Central memory CD8-positive, alpha-beta T cell (primary cell): ENCODE results near the gene CGA.
"Not testable (repeated sequence)": the region's sequence is repeated elsewhere in the genome, so short reads cannot be mapped to it uniquely, and the experiment has no call there.

ENCODE experiments used
- ATAC-seq: fragments of 150-1000 bp; cut with Tn5 transposase; replicated peaks from 2 replicates; pipeline ENCODE4 v1.10.0; 2022; ENCODE audit warnings: mild to moderate bottlenecking, moderate FRiP score, moderate number of reproducible peaks; ENCODE audit not compliant: poor library complexity, severe bottlenecking; ENCODE audit errors: extremely low read depth
- DNase-seq, 2 donors: peaks; one replicate each; pipeline ENCODE4 v3.0.0; 2021; ENCODE audit warnings: low spot score in 2 of 2
- H3K27ac Mint-ChIP-seq: one replicate; pipeline ENCODE4 v1.8.0; 2022; ENCODE audit warnings: low read depth, mild to moderate bottlenecking, moderate library complexity, mixed read lengths
- H3K27me3 Mint-ChIP-seq: one replicate; pipeline ENCODE4 v1.8.0; 2022; ENCODE audit warnings: mixed read lengths
- H3K36me3 Mint-ChIP-seq: one replicate; pipeline ENCODE4 v1.8.0; 2022; ENCODE audit warnings: mild to moderate bottlenecking, moderate library complexity, mixed read lengths; ENCODE audit not compliant: insufficient read depth
- H3K4me1 Mint-ChIP-seq: one replicate; pipeline ENCODE4 v1.8.0; 2022; ENCODE audit warnings: mixed read lengths
- H3K4me3 Mint-ChIP-seq: one replicate; pipeline ENCODE4 v1.8.0; 2022; ENCODE audit warnings: mild to moderate bottlenecking, moderate library complexity, mixed read lengths
- H3K9me3 Mint-ChIP-seq: one replicate; pipeline ENCODE4 v1.8.0; 2022; ENCODE audit warnings: mixed read lengths

CGA gene

DNA sequence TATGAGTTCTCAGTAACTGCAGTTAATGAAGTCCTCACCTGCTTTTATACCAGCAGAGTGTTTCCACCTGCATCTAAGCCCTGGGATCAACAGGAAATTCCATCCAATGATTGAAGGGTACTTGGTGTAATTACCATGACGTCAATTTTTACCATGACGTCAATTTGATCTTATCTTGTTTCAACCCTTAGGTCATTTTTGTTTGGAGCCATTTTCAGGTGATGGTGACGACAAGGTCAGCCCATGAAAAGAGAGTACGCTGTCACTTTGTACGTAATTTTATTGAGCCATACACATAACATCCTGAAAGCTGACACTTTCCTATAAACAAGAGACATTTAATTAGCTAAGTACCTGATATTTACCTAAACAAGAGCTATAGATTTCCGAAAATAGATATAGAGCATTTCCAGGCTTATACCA is at the start of gene CGA:
CGA (minus strand) TSS at position 20 of the 423 bp plus-strand sequence. CDS start 6,906 bp downstream, outside the sequence.
- H3K36me3 Mint-ChIP-seq = no peaks in the 10 kb centered on the region
- H3K4me1 Mint-ChIP-seq = no peaks in the 10 kb centered on the region
- H3K27me3 Mint-ChIP-seq = peaks cover 41% of the 10 kb centered on the region
- no peak for ATAC-seq
- H3K9me3 Mint-ChIP-seq = no peaks in the 10 kb centered on the region
- H3K4me3 Mint-ChIP-seq = no peak within 1 kb of the TSS
- no peak within 1 kb of the TSS for H3K27ac Mint-ChIP-seq
- no peak for DNase-seq

DNA sequence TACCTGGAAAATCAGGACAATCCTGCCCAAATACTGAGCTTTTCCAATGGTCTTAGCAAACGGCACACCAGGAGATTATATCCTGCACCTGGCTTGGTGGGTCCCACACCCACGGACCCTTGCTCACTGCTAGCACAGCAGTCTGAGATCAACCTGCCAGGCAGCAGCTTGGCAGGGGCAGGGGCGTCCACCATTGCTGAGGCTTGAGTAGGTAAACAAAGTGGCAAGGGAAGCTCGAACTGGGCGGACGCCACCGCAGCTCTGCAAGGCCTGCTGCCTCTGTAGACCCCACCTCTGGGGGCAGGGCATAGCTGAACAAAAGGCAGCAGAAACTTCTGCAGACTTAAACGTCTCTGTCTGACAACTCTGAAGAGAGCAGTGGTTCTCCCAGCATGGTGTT is 45.0 kb upstream of the CGA start:
- not testable (repeated sequence) for H3K4me1 Mint-ChIP-seq, DNase-seq, H3K27ac Mint-ChIP-seq, H3K4me3 Mint-ChIP-seq, H3K9me3 Mint-ChIP-seq, ATAC-seq, H3K36me3 Mint-ChIP-seq
- peaks cover 19% of the 10 kb centered on the region for H3K27me3 Mint-ChIP-seq

DNA sequence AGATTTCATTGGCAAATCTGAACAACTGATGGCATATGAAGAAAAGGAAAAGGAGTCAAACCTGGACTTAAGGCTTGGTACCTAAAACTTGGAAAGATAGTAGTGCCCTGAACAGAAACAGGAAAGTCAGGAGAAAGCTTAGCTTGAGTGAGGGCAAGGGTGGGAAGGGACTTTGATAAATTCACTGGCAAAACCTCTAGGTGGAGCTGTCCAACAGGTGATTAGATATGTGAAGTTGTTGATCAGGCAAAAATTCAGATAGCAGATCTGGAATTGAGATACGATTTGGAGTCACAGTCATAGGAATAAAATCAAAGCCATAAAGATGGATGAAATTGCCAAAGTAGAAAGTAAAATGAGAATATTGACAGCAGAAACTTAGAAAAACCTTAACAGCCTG is 44.3 kb upstream of the CGA start:
- H3K36me3 Mint-ChIP-seq = no peaks in the 10 kb centered on the region
- no peak overlapping the region for H3K4me3 Mint-ChIP-seq
- H3K27me3 Mint-ChIP-seq = peaks cover 19% of the 10 kb centered on the region
- ATAC-seq (no peak), DNase-seq (peak in 1 of 2 donors; percentile 38)
- H3K4me1 Mint-ChIP-seq = peaks cover 6% of the 10 kb centered on the region
- H3K9me3 Mint-ChIP-seq = no peaks in the 10 kb centered on the region
- no peak overlapping the region for H3K27ac Mint-ChIP-seq

DNA sequence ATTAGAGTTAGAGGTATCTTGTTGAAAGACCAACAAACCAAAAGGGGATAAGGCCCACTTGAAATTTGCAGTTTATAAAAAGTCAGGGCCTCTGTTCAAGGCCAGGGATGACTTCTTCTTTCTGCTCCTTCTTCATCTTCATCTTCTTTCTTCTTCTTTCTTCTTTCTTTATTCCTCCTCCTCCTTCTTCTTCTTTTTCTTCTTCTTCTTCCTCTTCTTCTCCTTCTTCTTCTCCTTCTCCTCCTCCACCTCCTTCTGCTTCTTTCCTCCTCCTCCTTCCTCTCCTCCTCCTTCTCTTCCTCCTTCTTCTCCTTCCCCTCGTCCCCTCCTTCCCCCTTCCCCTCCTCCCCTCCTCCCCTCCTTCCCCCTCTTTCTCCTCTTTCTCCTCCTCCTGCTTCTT is 42.1 kb upstream of the CGA start:
- no peak for ATAC-seq
- DNase-seq = no peak
- no peak overlapping the region for H3K4me3 Mint-ChIP-seq
- H3K4me1 Mint-ChIP-seq = peaks cover 6% of the 10 kb centered on the region
- no peaks in the 10 kb centered on the region for H3K36me3 Mint-ChIP-seq
- H3K27ac Mint-ChIP-seq = no peak overlapping the region
- no peaks in the 10 kb centered on the region for H3K9me3 Mint-ChIP-seq
- peaks cover 19% of the 10 kb centered on the region for H3K27me3 Mint-ChIP-seq

DNA sequence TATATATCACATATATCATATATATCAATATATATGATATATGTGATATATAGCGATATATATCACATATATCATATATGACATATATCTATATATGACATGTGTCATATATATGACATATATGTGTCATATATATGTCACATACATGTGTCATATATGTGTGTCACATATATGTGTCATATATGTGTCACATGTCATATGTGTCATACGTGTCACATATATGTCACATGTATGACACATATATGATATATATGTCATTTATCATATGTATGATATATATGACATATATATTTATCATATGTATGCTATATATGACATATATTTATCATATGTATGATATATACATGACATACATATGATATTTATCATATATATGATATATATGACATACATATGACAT is 32.8 kb upstream of the CGA start:
- Mint-ChIP-seq H3K27ac (no peak overlapping the region), H3K4me1 (no peaks in the 10 kb centered on the region), H3K27me3 (peaks cover 21% of the 10 kb centered on the region), H3K4me3 (no peak overlapping the region), H3K36me3 (no peaks in the 10 kb centered on the region), H3K9me3 (no peaks in the 10 kb centered on the region)
- no peak for DNase-seq
- ATAC-seq = no peak

DNA sequence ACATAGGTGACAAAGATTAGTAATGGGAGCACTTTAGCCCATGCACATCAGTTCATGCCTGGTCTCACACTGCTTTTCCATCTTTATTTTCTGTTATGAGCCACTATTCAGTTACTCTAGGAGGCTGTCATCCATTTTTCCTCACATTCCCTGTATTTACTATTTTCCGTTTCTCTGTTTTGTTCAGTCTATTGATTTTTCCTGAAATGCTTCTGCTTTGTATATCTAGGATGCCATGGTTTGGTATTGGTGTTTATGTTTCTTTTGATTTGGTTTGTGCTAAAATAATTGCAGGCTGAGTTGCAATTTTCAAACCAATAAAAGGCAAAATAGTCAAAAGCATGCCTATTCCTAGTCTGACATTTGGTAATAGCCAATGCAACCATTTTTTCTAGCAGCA is 31.6 kb upstream of the CGA start:
- H3K27ac Mint-ChIP-seq = no peak overlapping the region
- H3K4me3 Mint-ChIP-seq = no peak overlapping the region
- H3K4me1 Mint-ChIP-seq = no peaks in the 10 kb centered on the region
- no peaks in the 10 kb centered on the region for H3K36me3 Mint-ChIP-seq
- H3K27me3 Mint-ChIP-seq = peaks cover 34% of the 10 kb centered on the region
- H3K9me3 Mint-ChIP-seq = no peaks in the 10 kb centered on the region
- no peak for ATAC-seq
- no peak for DNase-seq

DNA sequence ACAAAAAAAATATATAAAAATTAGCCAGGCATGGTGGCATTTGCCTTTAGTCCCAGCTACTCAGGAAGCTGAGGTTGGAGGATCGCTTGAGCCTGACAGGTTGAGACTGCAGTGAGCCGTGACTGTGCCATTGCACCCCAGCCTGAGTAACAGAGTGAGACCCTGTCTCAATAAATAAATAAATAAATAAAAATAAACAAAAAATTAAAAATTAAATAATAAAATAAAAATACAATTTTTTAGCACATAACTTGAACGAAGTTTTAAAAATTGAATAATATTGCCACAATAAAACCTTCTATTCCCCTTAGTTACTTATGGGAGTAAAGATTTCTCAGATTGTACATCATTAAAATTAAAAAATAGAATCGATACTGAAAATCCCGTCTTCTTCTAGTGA is 29.2 kb upstream of the CGA start:
- no peak overlapping the region for H3K27ac Mint-ChIP-seq
- H3K27me3 Mint-ChIP-seq = peaks cover 37% of the 10 kb centered on the region
- ATAC-seq (no peak), DNase-seq (no peak)
- no peaks in the 10 kb centered on the region for H3K36me3 Mint-ChIP-seq
- H3K4me1 Mint-ChIP-seq = no peaks in the 10 kb centered on the region
- H3K4me3 Mint-ChIP-seq = no peak overlapping the region
- no peaks in the 10 kb centered on the region for H3K9me3 Mint-ChIP-seq

DNA sequence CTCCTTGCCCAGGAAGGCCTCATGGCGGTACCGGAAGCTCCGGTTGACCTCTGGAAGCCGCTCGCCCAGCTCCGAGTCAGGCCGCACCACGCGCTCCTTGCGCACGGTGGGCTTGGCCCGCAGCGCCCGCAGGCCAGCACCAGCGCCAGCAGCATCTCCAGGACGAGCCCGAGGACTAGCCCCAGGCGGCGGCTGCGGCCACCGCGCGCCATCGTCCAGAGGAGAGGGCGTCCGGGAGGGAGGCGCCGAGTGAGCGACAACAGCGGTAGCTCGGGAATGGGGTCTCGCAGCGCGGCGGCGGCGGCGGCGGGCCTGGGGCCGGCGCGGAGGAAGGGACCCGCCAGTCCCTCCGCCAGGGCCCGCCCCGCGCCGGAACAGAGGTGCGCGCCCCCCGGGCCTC is 27.6 kb upstream of the CGA start:
- ATAC-seq (no peak), DNase-seq (no peak)
- Mint-ChIP-seq H3K4me1 (no peaks in the 10 kb centered on the region), H3K27me3 (peaks cover 37% of the 10 kb centered on the region), H3K36me3 (no peaks in the 10 kb centered on the region), H3K4me3 (no peak overlapping the region), H3K9me3 (no peaks in the 10 kb centered on the region), H3K27ac (no peak overlapping the region)

DNA sequence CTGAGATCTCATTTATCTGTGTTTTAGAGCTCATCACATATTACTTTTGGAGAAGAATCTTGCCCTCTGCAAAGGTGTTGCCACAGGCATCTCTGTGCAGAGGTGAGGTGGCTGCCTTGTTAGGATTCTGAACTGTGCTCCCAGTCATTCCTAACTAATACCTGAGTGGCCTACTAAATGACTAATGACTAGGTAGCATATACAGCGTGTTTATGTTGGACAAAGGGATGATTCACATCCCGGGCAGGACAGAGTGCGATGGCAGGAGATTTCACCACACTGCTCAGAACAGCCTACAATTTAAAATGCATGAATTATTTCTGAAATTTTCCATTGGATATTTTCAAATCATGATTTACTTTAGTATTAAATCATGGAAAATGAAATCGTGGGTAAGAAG is 23.1 kb upstream of the CGA start:
- no peak for ATAC-seq
- no peak for DNase-seq
- H3K9me3 Mint-ChIP-seq = no peaks in the 10 kb centered on the region
- H3K4me1 Mint-ChIP-seq = no peaks in the 10 kb centered on the region
- no peaks in the 10 kb centered on the region for H3K36me3 Mint-ChIP-seq
- no peak overlapping the region for H3K4me3 Mint-ChIP-seq
- H3K27me3 Mint-ChIP-seq = peaks cover 19% of the 10 kb centered on the region
- H3K27ac Mint-ChIP-seq = no peak overlapping the region

DNA sequence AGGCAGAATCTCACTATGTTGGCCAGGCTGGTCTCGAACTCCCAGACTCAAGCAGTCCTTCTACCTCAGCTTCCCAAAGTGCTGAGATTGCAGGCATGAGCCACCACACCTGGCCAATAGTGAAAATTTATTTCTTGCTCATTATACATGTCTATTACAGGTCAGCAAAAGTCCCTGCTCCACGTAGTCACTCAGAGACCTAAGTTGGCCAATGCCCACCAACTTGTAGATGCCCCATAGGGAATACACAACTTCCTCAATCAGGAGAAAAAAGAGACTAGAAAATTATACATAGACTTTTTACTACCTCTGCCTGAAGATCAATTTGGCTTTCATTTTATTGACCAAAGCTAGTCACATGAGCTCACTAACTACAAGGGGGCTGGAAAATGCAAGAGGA is 22.0 kb upstream of the CGA start:
- no peak overlapping the region for H3K27ac Mint-ChIP-seq
- DNase-seq (no peak), ATAC-seq (no peak)
- no peaks in the 10 kb centered on the region for H3K4me1 Mint-ChIP-seq
- peaks cover 9% of the 10 kb centered on the region for H3K27me3 Mint-ChIP-seq
- no peaks in the 10 kb centered on the region for H3K36me3 Mint-ChIP-seq
- H3K4me3 Mint-ChIP-seq = no peak overlapping the region
- H3K9me3 Mint-ChIP-seq = no peaks in the 10 kb centered on the region

DNA sequence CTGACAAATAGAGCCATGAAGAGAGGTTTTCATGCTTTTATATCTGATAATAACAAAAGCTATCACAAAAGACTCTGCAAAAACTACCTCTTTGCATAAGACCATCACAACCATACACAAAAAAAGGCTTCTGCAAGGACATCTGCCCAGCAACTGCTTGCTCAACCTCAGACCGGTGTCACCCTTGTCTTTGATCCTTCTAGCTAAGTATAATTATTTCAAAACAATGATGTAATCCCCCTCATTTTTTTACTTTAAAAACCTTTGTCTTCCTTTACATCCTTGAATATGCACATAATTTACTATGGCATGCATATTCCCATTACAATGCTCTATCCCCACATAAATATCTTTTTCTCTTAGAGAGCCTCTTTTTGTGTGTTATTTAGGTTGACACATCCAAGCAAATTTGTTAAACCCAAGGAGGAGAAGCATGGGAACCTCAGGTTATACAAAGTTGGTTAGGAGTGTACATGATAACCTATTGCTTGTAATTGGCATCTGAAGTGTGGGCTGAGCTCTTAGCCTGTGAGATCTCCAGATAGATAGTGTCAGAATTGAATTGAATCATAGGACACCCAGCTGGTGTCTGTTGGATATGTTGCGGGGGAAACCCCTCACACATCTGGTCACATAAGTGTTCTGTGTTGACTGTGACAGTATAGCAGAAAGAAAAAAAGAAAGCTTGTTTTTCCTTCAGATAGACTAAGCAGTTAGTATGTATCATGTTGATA is 20.7 kb upstream of the CGA start:
- Mint-ChIP-seq H3K27me3 (peaks cover 9% of the 10 kb centered on the region), H3K4me1 (no peaks in the 10 kb centered on the region), H3K4me3 (no peak overlapping the region), H3K27ac (no peak overlapping the region), H3K36me3 (no peaks in the 10 kb centered on the region), H3K9me3 (no peaks in the 10 kb centered on the region)
- DNase-seq (no peak), ATAC-seq (no peak)

DNA sequence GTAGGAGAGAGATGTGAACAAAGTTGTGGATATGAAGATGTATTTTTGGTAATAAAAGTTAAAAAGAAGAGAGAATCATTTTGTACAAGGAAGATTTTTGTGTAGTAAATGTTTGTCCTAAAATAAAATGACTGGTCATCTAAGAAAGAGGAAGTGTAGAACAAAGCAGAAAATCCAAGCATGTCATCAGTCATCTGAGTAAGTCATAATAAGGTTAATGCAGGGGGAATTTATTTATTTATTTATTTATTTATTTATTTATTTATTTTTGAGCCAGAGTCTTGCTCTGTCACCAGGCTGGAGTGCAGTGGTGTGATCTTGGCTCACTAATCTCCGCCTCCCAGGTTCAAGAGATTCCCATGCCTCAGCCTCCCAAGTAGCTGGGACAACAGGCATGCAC is 15.7 kb upstream of the CGA start:
- Mint-ChIP-seq H3K27me3 (peaks cover 9% of the 10 kb centered on the region), H3K9me3 (no peaks in the 10 kb centered on the region), H3K36me3 (no peaks in the 10 kb centered on the region), H3K27ac (no peak overlapping the region), H3K4me3 (no peak overlapping the region), H3K4me1 (no peaks in the 10 kb centered on the region)
- ATAC-seq (no peak), DNase-seq (no peak)

DNA sequence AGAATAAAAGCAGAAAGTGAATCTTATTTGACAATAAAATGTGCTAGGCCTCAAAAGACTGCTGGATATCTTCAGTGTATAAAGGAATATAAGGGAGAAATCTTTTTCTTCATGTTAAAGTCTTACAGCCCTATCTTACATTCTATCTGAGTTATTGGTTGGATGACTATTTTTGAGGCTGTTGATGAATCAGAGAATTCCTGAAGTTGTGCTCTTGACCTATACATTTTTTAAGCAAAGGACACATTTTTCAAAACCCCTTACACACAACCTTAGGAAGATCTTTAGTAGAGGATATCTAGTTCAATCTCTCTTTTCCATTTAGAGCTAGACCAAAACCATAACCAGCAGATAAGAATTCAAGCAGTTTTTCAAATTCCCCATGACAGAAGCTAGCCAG is 10.9 kb upstream of the CGA start:
- Mint-ChIP-seq H3K4me1 (no peaks in the 10 kb centered on the region), H3K36me3 (no peaks in the 10 kb centered on the region), H3K27me3 (no peaks in the 10 kb centered on the region), H3K4me3 (no peak overlapping the region), H3K27ac (no peak overlapping the region), H3K9me3 (no peaks in the 10 kb centered on the region)
- DNase-seq = no peak
- no peak for ATAC-seq
